DND-41 (cell line): ENCODE measurements around the gene GNAT1.

Experiments used
- ATAC-seq: fragments of 200-7000 bp; cut with Tn5 transposase; 3 replicates; pipeline ENCODE4 v1.9.1; 2021; ENCODE audit warnings: low read depth; ENCODE audit not compliant: insufficient read depth
- DNase-seq: peaks from one replicate; pipeline ENCODE4 v3.0.0-alpha.2; 2020
- H2AFZ ChIP-seq: 2 replicates; pipeline ENCODE4 v1.6.0; 2012; ENCODE audit warnings: low read depth, low read length
- H3K27ac ChIP-seq: 2 replicates; pipeline ENCODE4 v1.5.1; 2012; ENCODE audit warnings: low read length, inconsistent platforms
- H3K27me3 ChIP-seq: fragments of 200-600 bp; sonication (generic); 2 replicates; pipeline ENCODE4 v1.6.0; 2012; ENCODE audit warnings: low read length, mild to moderate bottlenecking, inconsistent platforms; ENCODE audit not compliant: insufficient read depth, poor library complexity
- H3K36me3 ChIP-seq: 2 replicates; pipeline ENCODE4 v1.5.1; 2012; ENCODE audit warnings: low read length, inconsistent platforms; ENCODE audit not compliant: insufficient read depth
- H3K4me1 ChIP-seq: 2 replicates; pipeline ENCODE4 v1.5.1; 2012; ENCODE audit warnings: mild to moderate bottlenecking, low read length; ENCODE audit not compliant: insufficient read depth
- H3K4me2 ChIP-seq: 2 replicates; pipeline ENCODE4 v1.6.0; 2012; ENCODE audit warnings: mild to moderate bottlenecking, moderate library complexity, low read length, inconsistent platforms; ENCODE audit not compliant: insufficient read depth
- H3K4me3 ChIP-seq, 2 experiments: fragments of 200-600 bp in 1 of 2; shearing (Covaris generic) in 1 of 2; 2 replicates each; pipeline ENCODE4 v1.5.1; 2012 to 2016; ENCODE audit warnings: inconsistent platforms in 2 of 2, low read length in 2 of 2, mild to moderate bottlenecking in 2 of 2, low read depth in 1 of 2, moderate library complexity in 1 of 2
- H3K79me2 ChIP-seq: 2 replicates; pipeline ENCODE4 v1.6.0; 2012; ENCODE audit warnings: low read length, inconsistent platforms; ENCODE audit not compliant: insufficient read depth
- H3K9ac ChIP-seq: 2 replicates; pipeline ENCODE4 v1.6.0; 2012; ENCODE audit warnings: low read depth, mild to moderate bottlenecking, inconsistent platforms, low read length, moderate library complexity
- H3K9me3 ChIP-seq: 2 replicates; pipeline ENCODE4 v1.5.1; 2012; ENCODE audit warnings: low read length, moderate library complexity, mild to moderate bottlenecking, inconsistent platforms; ENCODE audit not compliant: insufficient read depth, severe bottlenecking
- H4K20me1 ChIP-seq: 2 replicates; pipeline ENCODE4 v1.6.0; 2012; ENCODE audit warnings: low read length; ENCODE audit not compliant: insufficient read depth
- EZH2 ChIP-seq: IDR thresholded peaks from 3 replicates; pipeline ENCODE4 v1.6.1; 2012; ENCODE audit warnings: borderline replicate concordance, low read depth, mild to moderate bottlenecking, moderate library complexity, low read length, inconsistent platforms; ENCODE audit not compliant: severe bottlenecking
- TF ChIP-seq, protein P1 (sequence below): IDR thresholded peaks from 2 replicates; pipeline ENCODE4 v1.5.1; 2012; ENCODE audit warnings: borderline replicate concordance, low read length, moderate library complexity, mild to moderate bottlenecking; ENCODE audit not compliant: poor library complexity, severe bottlenecking; ENCODE audit errors: extremely low read depth

Gene GNAT1

GRCh38 chr3:50193286-50193685 lies 1.9 kb downstream of the GNAT1 start:
- no peak overlapping the region for H2AFZ ChIP-seq
- H3K9me3 ChIP-seq: no peaks in the 10 kb centered on the region
- TF ChIP-seq, protein P1, sequence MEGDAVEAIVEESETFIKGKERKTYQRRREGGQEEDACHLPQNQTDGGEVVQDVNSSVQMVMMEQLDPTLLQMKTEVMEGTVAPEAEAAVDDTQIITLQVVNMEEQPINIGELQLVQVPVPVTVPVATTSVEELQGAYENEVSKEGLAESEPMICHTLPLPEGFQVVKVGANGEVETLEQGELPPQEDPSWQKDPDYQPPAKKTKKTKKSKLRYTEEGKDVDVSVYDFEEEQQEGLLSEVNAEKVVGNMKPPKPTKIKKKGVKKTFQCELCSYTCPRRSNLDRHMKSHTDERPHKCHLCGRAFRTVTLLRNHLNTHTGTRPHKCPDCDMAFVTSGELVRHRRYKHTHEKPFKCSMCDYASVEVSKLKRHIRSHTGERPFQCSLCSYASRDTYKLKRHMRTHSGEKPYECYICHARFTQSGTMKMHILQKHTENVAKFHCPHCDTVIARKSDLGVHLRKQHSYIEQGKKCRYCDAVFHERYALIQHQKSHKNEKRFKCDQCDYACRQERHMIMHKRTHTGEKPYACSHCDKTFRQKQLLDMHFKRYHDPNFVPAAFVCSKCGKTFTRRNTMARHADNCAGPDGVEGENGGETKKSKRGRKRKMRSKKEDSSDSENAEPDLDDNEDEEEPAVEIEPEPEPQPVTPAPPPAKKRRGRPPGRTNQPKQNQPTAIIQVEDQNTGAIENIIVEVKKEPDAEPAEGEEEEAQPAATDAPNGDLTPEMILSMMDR: no peak
- TF ChIP-seq EZH2: no peak
- H3K4me1 ChIP-seq: peaks cover 3% of the 10 kb centered on the region
- ATAC-seq: no peak
- no peak overlapping the region for H3K4me3 ChIP-seq
- no peak for DNase-seq
- H3K36me3 ChIP-seq: no peaks in the 10 kb centered on the region
- H4K20me1 ChIP-seq: 0 out of 2 replicates have a peak, but pooled peaks cover 2% of the 10 kb centered on the region
- no peak overlapping the region for H3K4me2 ChIP-seq
- no peak overlapping the region for H3K9ac ChIP-seq
- no peak overlapping the region for H3K27ac ChIP-seq
- H3K79me2 ChIP-seq: no peaks in the 10 kb centered on the region
- no peaks in the 10 kb centered on the region for H3K27me3 ChIP-seq

DNA sequence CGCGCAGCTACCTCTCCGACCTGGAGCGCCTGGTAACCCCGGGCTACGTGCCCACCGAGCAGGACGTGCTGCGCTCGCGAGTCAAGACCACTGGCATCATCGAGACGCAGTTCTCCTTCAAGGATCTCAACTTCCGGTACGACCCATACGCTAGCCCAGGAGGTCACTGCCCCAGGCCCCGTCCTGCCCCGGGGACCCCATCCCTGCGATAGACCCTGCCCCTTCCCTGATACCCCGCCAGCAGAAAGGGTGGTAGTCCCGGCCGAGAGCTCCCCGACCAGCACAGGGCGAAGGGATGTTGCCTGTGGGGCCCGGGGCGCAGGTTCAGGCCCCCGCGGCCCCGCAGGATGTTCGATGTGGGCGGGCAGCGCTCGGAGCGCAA lies 2.3 kb downstream of the GNAT1 start:
- Histone ChIP-seq H3K9ac (no peak overlapping the region), H3K79me2 (no peaks in the 10 kb centered on the region), H4K20me1 (0 out of 2 replicates have a peak, but pooled peaks cover 2% of the 10 kb centered on the region), H3K9me3 (no peaks in the 10 kb centered on the region), H3K27me3 (no peaks in the 10 kb centered on the region), H2AFZ (no peak overlapping the region), H3K4me3 (no peak overlapping the region), H3K4me2 (no peak overlapping the region), H3K4me1 (peaks cover 3% of the 10 kb centered on the region), H3K36me3 (no peaks in the 10 kb centered on the region), H3K27ac (no peak overlapping the region)
- DNase-seq: no peak
- TF ChIP-seq EZH2: no peak
- TF ChIP-seq, protein P1: no peak
- no peak for ATAC-seq

GRCh38 chr3:50194128-50194902 lies 2.9 kb downstream of the GNAT1 start:
- H3K36me3 ChIP-seq: no peaks in the 10 kb centered on the region
- peaks cover 3% of the 10 kb centered on the region for H3K4me1 ChIP-seq
- DNase-seq: peak; percentile 65
- no peak overlapping the region for H3K27ac ChIP-seq
- H3K4me3 ChIP-seq: no peak overlapping the region
- H4K20me1 ChIP-seq: 0 out of 2 replicates have a peak, but pooled peaks cover 2% of the 10 kb centered on the region
- no peak overlapping the region for H3K4me2 ChIP-seq
- ATAC-seq: peak; percentile 75
- no peaks in the 10 kb centered on the region for H3K27me3 ChIP-seq
- no peak overlapping the region for H2AFZ ChIP-seq
- TF ChIP-seq, protein P1: peak; percentile 79
- TF ChIP-seq EZH2: no peak
- no peak overlapping the region for H3K9ac ChIP-seq
- H3K79me2 ChIP-seq: no peaks in the 10 kb centered on the region
- no peaks in the 10 kb centered on the region for H3K9me3 ChIP-seq
